Measurements from ENCODE around the gene EEIG1.
A peak's percentile ranks its signal among the peaks of the same experiment; 100 is the strongest.

EEIG1 gene

DNA sequence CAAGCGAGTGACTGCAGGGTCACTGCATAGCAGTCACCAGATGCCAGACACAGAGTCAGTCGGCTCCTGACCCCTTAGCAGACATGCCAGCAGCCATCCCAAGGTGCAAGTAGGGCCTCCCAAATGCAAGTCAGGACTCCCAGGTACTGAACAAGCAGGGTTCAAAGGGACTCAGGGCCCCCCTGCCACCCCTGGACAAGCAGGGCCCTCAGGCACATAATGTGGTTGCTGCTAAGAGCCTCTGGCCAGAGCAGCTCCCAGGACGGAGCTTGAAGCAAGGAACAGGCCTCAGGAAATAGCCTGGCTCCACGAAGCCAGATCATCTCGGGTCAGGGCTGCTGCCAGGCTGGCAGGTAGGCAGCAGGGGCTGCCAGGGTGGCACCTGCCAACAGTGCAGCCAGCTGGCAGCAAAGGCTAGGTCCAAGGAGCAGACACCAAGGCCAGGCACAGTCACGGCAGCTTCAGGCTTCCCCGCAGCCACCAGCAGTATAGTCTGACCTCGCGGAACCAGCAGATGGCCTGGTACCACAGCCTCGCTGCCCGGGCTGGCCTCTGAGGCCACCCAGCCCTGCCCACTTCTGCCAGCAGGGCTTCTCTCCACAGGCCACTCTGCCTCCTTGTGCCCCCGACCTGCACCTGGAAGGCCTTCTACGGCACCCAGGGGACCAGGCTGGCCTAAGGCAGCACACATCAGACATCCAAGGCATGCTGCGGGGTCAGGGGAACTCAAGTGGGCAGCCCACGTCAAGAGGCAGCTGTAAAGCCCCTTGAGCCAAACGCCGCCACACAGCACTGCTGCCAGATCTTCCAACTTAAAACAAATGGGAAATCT, 7.4 kb downstream of the EEIG1 start:
- peaks cover 5% of the 10 kb centered on the region for H3K36me3 Mint-ChIP-seq

DNA sequence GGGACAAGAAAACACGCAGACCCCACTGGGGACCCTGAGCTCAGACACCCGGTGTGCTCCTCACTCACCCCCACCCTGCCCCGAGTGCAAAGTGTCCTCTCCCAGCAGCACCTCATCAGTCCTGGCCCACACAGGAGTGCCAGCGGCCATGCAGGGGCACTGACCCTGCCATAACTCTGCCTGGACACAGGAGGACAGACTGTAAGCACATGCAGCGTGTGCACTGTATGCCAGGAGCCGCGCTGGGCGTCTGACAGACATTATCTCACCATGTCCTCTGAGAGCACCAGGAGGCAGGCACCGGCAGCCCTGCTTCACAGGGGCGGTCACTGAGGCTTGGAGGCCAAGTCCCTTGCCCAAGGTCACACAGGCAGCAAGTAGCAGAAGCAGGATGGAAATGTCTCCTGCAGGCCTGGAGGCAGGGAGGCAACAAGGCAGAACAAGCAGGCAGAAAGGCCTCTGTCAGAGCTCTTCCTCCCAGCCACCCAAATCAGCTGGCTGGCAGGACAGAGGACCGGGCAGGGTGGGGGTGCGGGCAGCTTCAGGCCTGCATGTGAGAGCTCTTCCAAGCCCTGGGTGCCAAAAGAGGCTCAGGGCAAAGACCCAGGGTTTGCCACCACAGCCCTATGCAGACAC, 8.4 kb downstream of the EEIG1 start:
- ATAC-seq: no peak
- Mint-ChIP-seq H3K4me3 (peak overlapping the region; percentile 68), H3K27ac (peak overlapping the region; percentile 88), H3K36me3 (peaks cover 5% of the 10 kb centered on the region), H3K4me1 (peaks cover 100% of the 10 kb centered on the region), H3K9me3 (no peaks in the 10 kb centered on the region)
- peak in 1 of 2 donors; percentile 52 for DNase-seq (ENCODE audit: low spot score in 2 of 2)

More for the DNA sequence above, 7.4 kb downstream of the EEIG1 start:
- peak overlapping the region; percentile 92 for H3K27ac Mint-ChIP-seq
- DNase-seq (ENCODE audit: low spot score in 2 of 2): peak in 1 of 2 donors; percentile 51
- ATAC-seq: no peak
- no peaks in the 10 kb centered on the region for H3K9me3 Mint-ChIP-seq
- peaks cover 99% of the 10 kb centered on the region for H3K4me1 Mint-ChIP-seq
- H3K4me3 Mint-ChIP-seq: peak overlapping the region; percentile 90

DNA sequence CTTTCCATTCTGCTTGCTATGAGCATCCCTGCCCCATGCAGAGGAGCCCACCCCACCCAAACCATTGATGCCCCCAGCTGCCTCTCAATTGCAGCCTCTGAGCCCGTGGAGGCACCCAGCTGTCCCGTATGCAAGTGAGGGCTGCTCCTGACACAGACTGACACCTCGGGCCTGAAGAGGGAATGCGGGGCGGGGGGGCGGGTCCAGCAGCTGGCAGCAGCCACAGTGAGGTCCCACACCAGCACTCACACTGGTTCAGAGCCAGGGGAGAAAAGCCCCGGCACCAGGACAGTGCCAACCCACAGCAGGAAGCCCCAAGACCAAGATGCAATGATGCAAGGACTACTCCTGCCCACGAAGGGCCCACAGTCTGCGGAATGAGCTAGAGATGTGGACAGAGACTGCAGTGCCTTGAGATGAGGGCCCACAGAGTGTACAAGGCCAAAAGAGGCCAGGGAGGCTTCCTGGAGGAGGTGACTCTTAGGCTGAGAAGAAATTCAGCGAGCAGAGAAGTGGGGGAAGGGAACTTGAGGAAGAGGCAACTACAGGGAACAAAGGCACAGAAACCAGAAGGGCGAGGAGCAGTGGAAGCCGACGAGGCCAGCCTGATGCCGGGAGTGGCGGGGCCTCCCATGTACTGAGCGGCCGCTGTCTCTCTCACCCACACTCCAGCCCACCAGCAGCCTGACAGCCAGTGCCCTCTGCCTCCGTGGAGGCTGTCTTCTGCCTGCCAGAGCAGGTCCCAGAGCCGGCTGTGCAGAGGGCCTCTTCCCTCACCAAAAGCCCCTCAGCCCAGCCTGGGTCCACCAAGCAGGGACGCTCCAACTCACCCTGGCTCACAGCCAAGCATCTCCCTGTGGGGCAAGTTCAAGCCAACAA, 9.2 kb downstream of the EEIG1 start:
- ATAC-seq (peak; percentile 55), DNase-seq (ENCODE audit: low spot score in 2 of 2) (no peak)
- peaks cover 5% of the 10 kb centered on the region for H3K36me3 Mint-ChIP-seq
- peaks cover 100% of the 10 kb centered on the region for H3K4me1 Mint-ChIP-seq
- H3K9me3 Mint-ChIP-seq: no peaks in the 10 kb centered on the region
- peak overlapping the region; percentile 88 for H3K27ac Mint-ChIP-seq
- peak overlapping the region; percentile 68 for H3K4me3 Mint-ChIP-seq

DNA sequence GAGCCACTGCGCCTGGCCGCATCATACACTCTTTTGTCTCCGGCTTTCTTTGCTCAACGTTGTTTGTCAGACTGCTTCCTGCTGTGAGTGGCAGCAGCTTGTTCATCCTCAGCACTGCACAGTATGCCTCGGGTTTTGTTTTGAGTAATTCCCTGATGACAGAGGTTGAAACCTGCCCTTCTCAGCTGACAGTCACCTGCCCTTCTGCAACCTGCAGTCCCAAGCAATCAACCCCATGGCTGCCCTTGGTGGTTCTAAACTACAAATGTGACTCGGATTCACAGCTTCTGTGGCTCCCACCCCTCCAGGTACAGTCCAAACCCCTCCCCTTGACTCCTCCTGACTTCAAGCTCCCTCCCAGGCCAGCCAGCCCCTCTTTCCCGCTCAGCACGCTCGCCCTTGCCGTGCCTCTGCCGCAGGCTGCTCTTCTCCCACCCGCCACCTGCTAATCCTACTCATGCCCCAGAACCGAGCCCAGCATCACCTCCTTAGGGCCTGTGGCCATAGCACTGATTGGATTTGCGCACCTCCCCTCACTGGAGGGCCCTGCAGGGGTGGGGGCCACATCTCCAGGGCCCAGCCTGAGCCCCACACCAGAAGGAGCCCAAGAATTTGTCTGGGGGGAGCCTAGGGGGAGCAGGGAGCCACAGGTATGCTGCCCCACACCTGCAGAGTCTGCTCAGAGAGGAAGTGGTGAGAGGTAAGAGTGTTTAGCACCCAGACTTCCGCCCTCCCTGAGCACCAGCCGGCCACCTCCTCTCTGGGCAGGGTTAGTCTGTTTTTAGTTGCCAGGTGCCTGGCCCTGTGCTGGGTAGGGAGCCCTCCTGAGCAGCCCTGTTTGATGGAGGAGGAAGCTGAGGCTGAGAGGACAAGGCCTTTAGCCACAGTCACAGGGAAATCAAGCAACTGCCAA, 10.1 kb downstream of the EEIG1 start:
- H3K4me3 Mint-ChIP-seq: peak overlapping the region; percentile 68
- H3K4me1 Mint-ChIP-seq: peaks cover 93% of the 10 kb centered on the region
- peak overlapping the region; percentile 92 for H3K27ac Mint-ChIP-seq
- H3K9me3 Mint-ChIP-seq: no peaks in the 10 kb centered on the region
- DNase-seq (ENCODE audit: low spot score in 2 of 2): peak; percentile 42 to 85
- peak; percentile 94 for ATAC-seq
- H3K36me3 Mint-ChIP-seq: peaks cover 5% of the 10 kb centered on the region

DNA sequence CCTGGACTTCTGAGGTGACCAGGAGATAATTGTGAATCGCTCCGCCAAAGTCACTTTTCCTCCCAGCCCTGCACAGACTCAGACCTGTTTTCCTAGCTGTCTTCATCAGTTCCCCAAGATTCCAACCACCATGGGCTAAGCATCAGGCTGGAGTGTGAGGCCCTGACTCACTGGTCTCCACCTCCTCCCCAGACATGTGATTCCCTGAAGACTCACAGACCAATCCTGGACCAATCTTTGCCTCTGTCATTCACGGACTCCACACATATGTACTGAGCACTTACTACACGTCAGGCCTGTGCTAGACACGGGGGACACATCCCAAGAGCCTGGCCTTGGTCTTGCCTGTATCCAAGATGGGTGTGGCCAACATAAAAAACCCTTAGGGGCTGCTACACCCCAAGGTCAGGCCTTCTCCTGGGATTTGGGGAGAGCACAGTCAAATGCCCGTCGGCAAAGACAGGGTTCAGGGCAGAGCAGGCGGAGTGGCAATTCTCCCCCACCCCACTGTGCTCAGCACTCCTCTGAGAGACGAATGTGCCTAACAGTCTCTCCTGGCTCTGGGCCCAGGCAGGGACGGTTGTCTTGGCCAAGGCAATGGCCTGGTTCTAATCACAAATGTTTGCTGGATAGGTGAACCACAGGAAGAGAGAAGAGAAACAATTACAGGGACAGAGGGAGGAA, 11.9 kb downstream of the EEIG1 start:
- H3K4me3 Mint-ChIP-seq: peak overlapping the region; percentile 68
- H3K27ac Mint-ChIP-seq: peak overlapping the region; percentile 92
- peaks cover 6% of the 10 kb centered on the region for H3K36me3 Mint-ChIP-seq
- peaks cover 88% of the 10 kb centered on the region for H3K4me1 Mint-ChIP-seq
- ATAC-seq (no peak), DNase-seq (ENCODE audit: low spot score in 2 of 2) (no peak)
- no peaks in the 10 kb centered on the region for H3K9me3 Mint-ChIP-seq

DNA sequence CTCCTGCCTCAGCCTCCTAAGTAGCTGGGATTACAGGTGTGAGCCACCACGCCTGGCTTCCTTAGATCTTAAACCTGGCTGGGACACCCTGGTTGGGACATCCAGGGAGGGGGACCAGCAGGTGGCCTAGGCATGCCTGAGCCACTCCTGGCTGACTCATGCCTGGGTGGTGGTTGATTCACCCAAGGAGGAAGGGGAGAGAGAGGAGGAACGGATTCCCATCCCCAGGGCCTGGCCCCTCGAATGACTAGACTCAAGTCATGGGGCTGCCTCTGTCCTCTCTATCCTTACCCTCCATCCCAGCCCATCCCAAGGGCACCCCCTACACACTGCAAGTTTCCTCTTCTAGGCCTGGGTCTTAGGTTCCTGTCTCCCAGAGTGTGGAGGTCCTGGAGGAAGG, 12.7 kb downstream of the EEIG1 start:
- DNase-seq (ENCODE audit: low spot score in 2 of 2): no peak
- peak overlapping the region; percentile 92 for H3K27ac Mint-ChIP-seq
- H3K9me3 Mint-ChIP-seq: no peaks in the 10 kb centered on the region
- no peak overlapping the region for H3K4me3 Mint-ChIP-seq
- ATAC-seq: no peak
- peaks cover 10% of the 10 kb centered on the region for H3K36me3 Mint-ChIP-seq
- peaks cover 88% of the 10 kb centered on the region for H3K4me1 Mint-ChIP-seq

DNA sequence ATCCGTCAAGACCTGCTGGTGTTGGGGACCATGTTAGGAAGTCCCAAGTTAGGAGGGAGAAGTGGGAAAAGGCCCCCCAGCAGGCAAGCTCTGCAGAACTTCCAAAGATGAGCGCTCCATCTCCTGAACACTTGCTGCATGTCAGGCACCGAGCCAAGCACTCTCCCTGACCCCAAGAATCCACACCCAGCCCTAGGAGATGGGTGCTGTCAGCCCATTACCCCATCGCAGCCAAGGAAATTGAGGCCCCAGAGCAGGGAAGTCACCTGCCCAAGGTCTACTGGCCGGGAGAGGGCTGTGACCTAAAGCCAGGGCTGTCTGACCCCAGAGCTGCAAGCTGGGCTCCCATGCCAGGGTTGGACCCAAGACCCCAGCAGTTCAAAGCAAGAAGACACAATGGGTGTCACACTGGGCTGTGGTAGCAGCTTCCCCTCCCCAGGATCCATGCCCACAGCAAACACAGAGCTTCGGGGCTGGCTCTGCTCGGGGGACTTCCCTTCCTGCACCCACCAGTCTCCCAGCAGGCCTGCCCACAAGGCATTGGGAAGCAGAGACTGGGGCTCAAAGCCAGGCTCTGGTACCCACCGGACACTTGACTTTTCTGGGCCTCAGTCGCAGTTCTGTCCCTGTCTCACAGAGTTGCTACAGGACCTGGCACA, 13.5 kb downstream of the EEIG1 start:
- H3K4me3 Mint-ChIP-seq: no peak overlapping the region
- peaks cover 88% of the 10 kb centered on the region for H3K4me1 Mint-ChIP-seq
- peak overlapping the region; percentile 92 for H3K27ac Mint-ChIP-seq
- ATAC-seq (no peak), DNase-seq (ENCODE audit: low spot score in 2 of 2) (no peak)
- no peaks in the 10 kb centered on the region for H3K9me3 Mint-ChIP-seq
- peaks cover 10% of the 10 kb centered on the region for H3K36me3 Mint-ChIP-seq

DNA sequence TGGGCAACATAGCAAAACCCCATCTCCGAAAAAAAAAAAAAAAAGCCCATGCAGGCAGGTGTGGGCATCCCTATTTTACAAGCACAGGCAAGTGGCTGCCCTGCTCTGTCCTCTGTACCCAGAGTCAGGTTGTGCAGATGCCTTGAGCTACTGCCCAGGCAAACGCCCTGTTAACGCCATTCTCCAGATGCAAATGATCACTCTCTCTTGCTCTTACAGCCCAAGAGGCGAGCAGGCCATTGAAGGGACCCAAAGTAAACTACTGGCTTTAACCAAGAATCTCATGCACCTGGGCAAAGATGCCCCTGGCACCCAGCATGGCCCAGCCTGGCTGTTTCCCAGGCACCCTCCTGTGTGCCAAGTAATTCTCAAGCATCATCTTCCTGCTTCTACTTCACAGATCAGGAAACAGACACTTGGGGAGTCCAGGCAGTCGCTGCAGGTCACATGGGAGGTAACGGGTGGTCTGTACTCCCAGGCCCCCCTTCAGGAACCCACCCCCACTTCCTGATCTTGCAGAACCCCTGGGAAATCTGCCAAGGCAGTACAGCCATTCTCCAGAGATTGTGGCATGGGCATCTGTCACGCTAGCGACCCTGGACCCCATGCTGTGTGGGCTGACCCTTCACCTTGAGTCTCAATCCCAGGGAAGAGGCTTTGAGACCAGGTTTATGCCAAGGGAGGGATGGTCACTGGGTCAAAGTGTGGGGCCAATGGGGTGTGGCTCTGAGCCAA, 14.2 kb downstream of the EEIG1 start:
- DNase-seq (ENCODE audit: low spot score in 2 of 2): no peak
- Mint-ChIP-seq H3K4me3 (no peak overlapping the region), H3K36me3 (peaks cover 8% of the 10 kb centered on the region), H3K4me1 (peaks cover 88% of the 10 kb centered on the region), H3K9me3 (no peaks in the 10 kb centered on the region), H3K27ac (peak overlapping the region; percentile 92)
- no peak for ATAC-seq

DNA sequence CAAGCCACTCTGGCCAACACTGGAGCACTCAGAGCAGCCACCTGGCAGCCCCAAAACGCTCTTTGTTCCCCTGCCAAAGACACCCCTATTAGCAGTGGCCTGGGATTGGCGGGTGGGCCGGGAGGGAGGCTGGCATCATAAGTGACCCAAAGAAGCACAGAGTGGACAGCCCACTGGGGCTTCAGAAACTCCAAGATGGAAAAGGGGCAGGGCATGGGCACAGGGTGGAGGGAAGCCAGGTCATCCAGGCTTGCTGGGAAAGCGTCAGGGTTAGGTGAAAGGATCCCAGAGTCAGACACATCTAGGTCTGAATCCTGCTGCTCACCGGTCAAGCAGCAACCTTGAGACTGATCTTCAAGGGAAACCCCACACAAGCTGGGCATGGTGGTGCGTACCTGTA, 14.8 kb downstream of the EEIG1 start:
- H3K36me3 Mint-ChIP-seq: peaks cover 5% of the 10 kb centered on the region
- no peak for DNase-seq (ENCODE audit: low spot score in 2 of 2)
- no peaks in the 10 kb centered on the region for H3K9me3 Mint-ChIP-seq
- ATAC-seq: no peak
- H3K4me1 Mint-ChIP-seq: peaks cover 88% of the 10 kb centered on the region
- H3K27ac Mint-ChIP-seq: peak overlapping the region; percentile 82
- no peak overlapping the region for H3K4me3 Mint-ChIP-seq

DNA sequence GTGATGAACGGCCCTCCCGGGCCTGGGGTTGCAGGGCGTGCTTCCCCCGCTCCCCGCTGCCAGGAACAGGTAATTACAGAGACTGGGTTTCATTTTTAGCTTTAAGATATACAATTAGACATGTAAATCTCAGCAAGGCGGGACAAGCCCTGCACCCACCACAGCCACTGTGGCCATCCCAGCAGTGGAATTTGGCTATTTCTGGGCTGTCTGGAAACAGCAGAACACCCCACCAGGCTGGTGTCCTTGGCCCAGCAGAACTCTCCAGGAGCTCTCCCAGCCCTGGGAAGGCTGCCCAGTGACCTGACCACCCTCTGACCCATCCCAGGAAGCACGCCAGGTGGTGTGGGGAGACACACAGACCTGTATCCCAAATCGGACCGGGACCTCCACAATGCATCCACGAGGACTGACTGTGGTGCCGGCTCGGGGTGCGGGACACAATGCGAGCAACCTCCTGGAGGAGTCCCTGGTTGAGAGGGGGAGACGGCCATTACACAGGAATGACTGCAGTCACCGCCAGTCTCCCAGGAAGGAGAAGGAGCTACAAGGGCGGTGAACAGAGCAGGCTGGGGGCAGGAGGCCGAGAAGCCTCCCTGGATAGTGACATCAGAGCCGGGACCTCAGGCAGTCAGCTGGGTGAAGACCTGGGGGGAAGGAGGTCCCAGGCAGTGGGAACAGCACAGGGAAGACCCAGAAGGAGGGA, 17.3 kb downstream of the EEIG1 start:
- Mint-ChIP-seq H3K27ac (peak overlapping the region; percentile 82), H3K4me1 (peaks cover 88% of the 10 kb centered on the region), H3K9me3 (no peaks in the 10 kb centered on the region), H3K36me3 (peaks cover 5% of the 10 kb centered on the region), H3K4me3 (no peak overlapping the region)
- ATAC-seq: no peak
- no peak for DNase-seq (ENCODE audit: low spot score in 2 of 2)

DNA sequence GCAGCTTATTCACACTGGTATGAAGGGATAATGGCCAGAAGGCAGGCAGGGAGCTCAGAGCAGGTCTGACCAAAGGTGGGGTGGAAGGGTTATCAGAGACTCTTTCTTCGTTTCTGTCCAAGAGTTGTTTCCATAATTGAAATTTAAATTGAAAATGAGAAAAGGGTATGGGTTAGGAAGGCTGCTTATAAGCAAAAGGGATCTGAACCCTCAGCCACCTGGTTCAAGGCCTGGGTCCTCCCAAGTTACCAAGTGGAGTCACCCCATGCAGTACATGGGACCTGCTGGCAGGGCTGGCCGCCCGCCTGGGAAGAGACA, 17.8 kb downstream of the EEIG1 start:
- ATAC-seq: no peak
- no peak for DNase-seq (ENCODE audit: low spot score in 2 of 2)
- Mint-ChIP-seq H3K36me3 (peaks cover 5% of the 10 kb centered on the region), H3K9me3 (no peaks in the 10 kb centered on the region), H3K27ac (peak overlapping the region; percentile 82), H3K4me1 (peaks cover 86% of the 10 kb centered on the region), H3K4me3 (no peak overlapping the region)

DNA sequence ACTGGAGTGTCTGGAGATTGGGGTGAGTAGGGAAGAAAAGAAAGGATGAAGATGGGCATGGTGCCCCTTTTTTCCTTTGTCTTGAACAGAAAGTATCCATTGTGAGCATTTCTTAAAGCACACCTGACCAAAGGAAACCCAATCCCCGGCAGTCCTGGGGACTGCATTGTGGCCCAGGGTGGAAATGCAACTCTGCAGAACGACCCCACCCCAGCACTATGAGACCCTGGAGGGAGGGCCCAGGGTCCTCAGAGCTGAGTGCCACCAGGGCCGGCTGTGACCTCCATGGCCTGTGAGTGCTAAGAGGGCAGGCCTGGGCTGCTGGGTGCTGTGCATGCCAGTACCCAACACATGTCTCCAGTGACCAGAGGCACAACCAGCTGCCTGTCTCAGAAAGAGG, 18.5 kb downstream of the EEIG1 start:
- peaks cover 5% of the 10 kb centered on the region for H3K36me3 Mint-ChIP-seq
- peak overlapping the region; percentile 82 for H3K27ac Mint-ChIP-seq
- no peaks in the 10 kb centered on the region for H3K9me3 Mint-ChIP-seq
- no peak for ATAC-seq
- H3K4me1 Mint-ChIP-seq: peaks cover 83% of the 10 kb centered on the region
- no peak overlapping the region for H3K4me3 Mint-ChIP-seq
- DNase-seq (ENCODE audit: low spot score in 2 of 2): no peak
